Non-pigmented ciliary epithelial cell (primary cell): ENCODE measurements around the gene PSENEN.
A peak's percentile ranks its signal among the peaks of the same experiment; 100 is the strongest.

Source experiments
- DNase-seq: peaks from one replicate; pipeline ENCODE4 v3.0.0-alpha.2; 2010; ENCODE audit warnings: low read depth

The PSENEN gene

GRCh38 chr19:35733180-35734125, 12.0 kb upstream of the PSENEN start:
- DNase-seq: no peak

- DNase-seq: no peak
These were observed 11.2 kb upstream of the PSENEN start for GRCh38 chr19:35734273-35734672.

- no peak for DNase-seq
These were observed 10.6 kb upstream of the PSENEN start for GRCh38 chr19:35734889-35735288.

- no peak for DNase-seq
These were observed 8.3 kb upstream of the PSENEN start for GRCh38 chr19:35736913-35737886.

- no peak for DNase-seq
These were observed 7.2 kb upstream of the PSENEN start for GRCh38 chr19:35738021-35738886.

GRCh38 chr19:35738887-35739229, 6.6 kb upstream of the PSENEN start:
- no peak for DNase-seq

- DNase-seq: no peak
These were observed 6.0 kb upstream of the PSENEN start for GRCh38 chr19:35739275-35740107.

GRCh38 chr19:35740108-35740422, 5.4 kb upstream of the PSENEN start:
- DNase-seq: no peak

GRCh38 chr19:35740423-35741202, 4.8 kb upstream of the PSENEN start:
- peak; percentile 79 for DNase-seq

GRCh38 chr19:35741203-35741515, 4.3 kb upstream of the PSENEN start:
- DNase-seq: no peak

GRCh38 chr19:35742121-35742724, 3.2 kb upstream of the PSENEN start, which contains the start of gene IGFLR1:
IGFLR1 (minus strand) TSS chr19:35742452; CDS start chr19:35741180, 1,272 bp downstream.
- no peak for DNase-seq

GRCh38 chr19:35743640-35744429, 1.6 kb upstream of the PSENEN start:
- DNase-seq: no peak

GRCh38 chr19:35744430-35745327, 772 bp upstream of the PSENEN start:
- DNase-seq: no peak

- no peak for DNase-seq
These were observed 624 bp downstream of the PSENEN start for GRCh38 chr19:35746087-35746462.

- no peak for DNase-seq
These were observed 1.1 kb downstream of the PSENEN start for GRCh38 chr19:35746531-35746930.

- peak; percentile 99 for DNase-seq
These were observed 2.9 kb downstream of the PSENEN start, which contains the start of gene LIN37 for GRCh38 chr19:35748106-35749020. LIN37 (plus strand) TSS chr19:35748576; CDS start chr19:35748725, 149 bp downstream.

GRCh38 chr19:35750167-35750566, 4.7 kb downstream of the PSENEN start:
- no peak for DNase-seq
